Posterior cingulate gyrus (tissue), 11 donors: ENCODE data around the gene KAZN.
"Not testable (repeated sequence)": the region's sequence is repeated elsewhere in the genome, so short reads cannot be mapped to it uniquely, and the experiment has no call there.

ENCODE experiments used
- DNase-seq, 10 donors: peaks; one replicate each; pipeline versions ENCODE4 v3.0.0 to v3.0.0-alpha.2; 2020 to 2021; ENCODE audit warnings: mixed read lengths in 3 of 10
- intact Hi-C: fragments of 100-400 bp; cut with DNase I; formaldehyde crosslinking; loops from one replicate; pipeline ENCODE4 v1.15.1; 2023

Gene KAZN

GRCh38 chr1:14956579-14957195 lies 358.2 kb downstream of the KAZN start:
- DNase-seq = peak in 1 of 10 donors; percentile 60
- intact Hi-C loops = no loop called here

GRCh38 chr1:14957375-14958098 lies 359.1 kb downstream of the KAZN start:
- DNase-seq = peak in 1 of 10 donors; percentile 59
- intact Hi-C loops = no loop called here

- peak in 1 of 10 donors; percentile 52 for DNase-seq
- intact Hi-C loops = no loop called here
Measured at GRCh38 chr1:14958249-14959058, 360.0 kb downstream of the KAZN start.

- intact Hi-C loops = no loop called here
- peak in 1 of 10 donors; percentile 37 for DNase-seq
Measured at GRCh38 chr1:14959059-14959694, 360.7 kb downstream of the KAZN start.

GRCh38 chr1:14961661-14962267 lies 363.3 kb downstream of the KAZN start:
- intact Hi-C loops = no loop called here
- no peak for DNase-seq

GRCh38 chr1:14962407-14962806 lies 363.9 kb downstream of the KAZN start:
- intact Hi-C loops = no loop called here
- peak in 1 of 10 donors; percentile 55 for DNase-seq

- DNase-seq = peak in 1 of 10 donors; percentile 27
- intact Hi-C loops = not testable (repeated sequence)
Measured at GRCh38 chr1:14963791-14964710, 365.6 kb downstream of the KAZN start.

GRCh38 chr1:14964711-14965055 lies 366.2 kb downstream of the KAZN start:
- DNase-seq = peak in 1 of 10 donors; percentile 20
- intact Hi-C loops = no loop called here

- DNase-seq = peak in 7 of 10 donors; percentile 42 to 92 (median 58)
- intact Hi-C loops = no loop called here
Measured at GRCh38 chr1:14968251-14968851, 369.9 kb downstream of the KAZN start.

- intact Hi-C loops = no loop called here
- peak in 2 of 10 donors; percentile 55 to 72 for DNase-seq
Measured at GRCh38 chr1:14969006-14969405, 370.5 kb downstream of the KAZN start.

GRCh38 chr1:14970115-14970798 lies 371.8 kb downstream of the KAZN start:
- DNase-seq = peak in 4 of 10 donors; percentile 38 to 93 (median 69)
- intact Hi-C loops = no loop called here

- intact Hi-C loops = no loop called here
- no peak for DNase-seq
Measured at GRCh38 chr1:14970799-14971141, 372.3 kb downstream of the KAZN start.

GRCh38 chr1:14971221-14971620 lies 372.7 kb downstream of the KAZN start:
- peak in 1 of 10 donors; percentile 52 for DNase-seq
- intact Hi-C loops = no loop called here

GRCh38 chr1:14972107-14972506 lies 373.6 kb downstream of the KAZN start:
- intact Hi-C loops = no loop called here
- DNase-seq = peak in 1 of 10 donors; percentile 31

GRCh38 chr1:14973773-14974172 lies 375.3 kb downstream of the KAZN start:
- DNase-seq = no peak
- intact Hi-C loops = no loop called here

GRCh38 chr1:14974361-14974760 lies 375.9 kb downstream of the KAZN start:
- no peak for DNase-seq
- intact Hi-C loops = no loop called here

GRCh38 chr1:14975119-14975518 lies 376.6 kb downstream of the KAZN start:
- DNase-seq = no peak
- intact Hi-C loops = no loop called here

- DNase-seq = no peak
- intact Hi-C loops = no loop called here
Measured at GRCh38 chr1:14976256-14976655, 377.8 kb downstream of the KAZN start.
